GM19455 (cell line): ENCODE measurements around the gene GAB1.

Experiments
- ATAC-seq: cut with Tn5 transposase; IDR thresholded peaks from one replicate; pipeline ENCODE4 v1.9.1; 2021; ENCODE audit not compliant: unreplicated experiment

The GAB1 gene

GRCh38 chr4:143407888-143408287 lies 71.2 kb downstream of the GAB1 start:
- ATAC-seq: no peak

DNA sequence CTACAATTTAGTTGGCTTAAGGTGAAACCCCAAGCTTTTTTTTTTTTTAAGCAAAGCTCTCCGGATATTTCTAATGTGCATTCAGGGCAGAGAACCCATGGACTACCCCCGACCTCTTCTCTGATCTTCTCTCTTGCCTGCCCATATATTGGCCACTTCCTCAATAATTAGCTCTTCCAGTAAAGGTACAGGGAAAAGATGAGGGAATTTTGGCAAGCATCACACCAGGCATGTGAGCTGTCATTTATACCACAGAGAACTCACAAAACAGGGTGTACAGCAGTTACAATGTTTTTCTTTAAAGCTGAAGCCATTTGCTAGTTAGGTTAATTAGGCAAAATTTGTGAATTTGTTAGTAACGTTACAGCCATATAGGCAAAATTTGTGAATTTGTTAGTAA lies 73.3 kb downstream of the GAB1 start:
- ATAC-seq: no peak

DNA sequence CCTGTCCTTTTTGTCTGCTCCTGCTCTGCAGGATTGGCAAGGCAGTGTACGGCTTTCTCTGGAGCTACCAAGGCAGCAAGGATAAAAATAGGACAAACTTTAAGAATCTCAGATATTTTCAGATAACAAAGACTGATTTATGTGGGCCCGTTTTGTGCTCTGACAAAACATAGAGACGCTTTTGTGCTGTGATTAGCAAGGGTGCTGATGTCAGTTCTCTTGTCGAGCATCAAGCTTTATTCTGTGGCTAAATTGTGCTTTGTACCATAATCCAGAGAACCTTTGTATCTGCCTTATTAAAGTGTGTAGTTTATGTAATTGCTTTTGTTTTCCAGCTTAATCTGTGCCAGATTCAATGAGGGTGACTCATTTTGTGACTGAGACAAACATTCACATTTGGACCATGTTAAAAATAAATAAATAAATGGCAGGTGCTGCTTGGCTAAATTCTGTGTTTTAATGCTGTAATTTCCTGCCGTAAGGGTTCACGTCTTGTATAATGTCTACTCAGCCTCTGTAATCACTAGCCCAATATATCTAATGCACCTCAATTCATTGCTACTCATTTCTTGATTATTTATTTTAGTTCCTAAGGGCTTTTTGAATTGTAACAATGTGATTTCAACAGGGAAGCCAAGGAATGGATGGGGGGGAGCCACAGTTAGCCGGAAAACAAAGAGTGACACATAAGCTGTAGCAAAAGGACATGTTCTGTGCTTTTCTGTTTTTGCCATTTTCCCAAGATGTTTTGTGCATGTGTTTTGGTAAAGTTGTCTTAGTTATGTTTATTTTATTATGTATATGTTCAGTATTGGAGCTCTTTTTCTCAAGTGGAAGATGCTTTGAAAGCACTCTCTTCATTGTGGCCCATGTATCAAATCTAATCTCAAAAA lies 75.1 kb downstream of the GAB1 start:
- ATAC-seq: no peak

GRCh38 chr4:143412420-143412758 lies 75.7 kb downstream of the GAB1 start:
- no peak for ATAC-seq

- peak; percentile 80 for ATAC-seq
Measured at GRCh38 chr4:143417679-143418403, 81.2 kb downstream of the GAB1 start.

DNA sequence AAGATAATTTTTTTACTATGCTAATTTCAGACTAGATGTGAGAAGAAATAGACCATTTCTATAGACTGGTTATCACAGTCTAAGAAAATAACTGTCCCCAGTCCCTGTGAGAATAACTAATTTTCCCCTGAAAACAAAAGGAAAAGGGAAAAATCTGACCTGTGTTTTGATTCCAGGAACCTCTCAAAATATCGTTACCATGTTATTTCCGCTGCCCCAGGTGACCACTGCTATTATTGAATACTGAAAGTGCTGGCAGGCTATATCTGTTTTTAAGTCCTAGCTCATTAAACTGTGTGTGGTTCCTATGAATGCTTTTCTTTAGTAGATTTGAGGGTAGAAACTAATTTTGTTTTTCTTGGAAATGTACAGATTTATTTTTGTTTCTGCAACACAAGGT lies 83.6 kb downstream of the GAB1 start:
- no peak for ATAC-seq

DNA sequence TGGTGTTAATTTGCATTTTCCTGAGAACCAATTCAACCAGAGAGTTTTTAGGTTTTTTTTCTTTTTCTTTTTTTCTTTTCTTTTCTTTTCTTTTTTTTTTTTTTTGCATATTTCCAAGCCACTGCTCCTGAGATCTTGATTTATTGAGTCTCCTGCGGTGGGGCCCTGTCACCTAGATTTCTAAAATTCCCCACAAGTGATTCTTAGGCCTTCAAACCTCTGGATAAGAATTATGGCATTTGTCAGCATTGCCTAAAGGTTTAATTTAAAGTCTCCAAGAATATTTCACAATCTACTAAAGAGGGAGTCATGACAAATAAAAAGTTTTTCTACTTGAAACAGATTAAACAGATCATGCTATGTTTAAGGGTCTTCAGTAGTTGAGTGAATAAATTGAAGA lies 84.9 kb downstream of the GAB1 start:
- no peak for ATAC-seq

- ATAC-seq: no peak
Measured at GRCh38 chr4:143424276-143424675, 87.6 kb downstream of the GAB1 start.

DNA sequence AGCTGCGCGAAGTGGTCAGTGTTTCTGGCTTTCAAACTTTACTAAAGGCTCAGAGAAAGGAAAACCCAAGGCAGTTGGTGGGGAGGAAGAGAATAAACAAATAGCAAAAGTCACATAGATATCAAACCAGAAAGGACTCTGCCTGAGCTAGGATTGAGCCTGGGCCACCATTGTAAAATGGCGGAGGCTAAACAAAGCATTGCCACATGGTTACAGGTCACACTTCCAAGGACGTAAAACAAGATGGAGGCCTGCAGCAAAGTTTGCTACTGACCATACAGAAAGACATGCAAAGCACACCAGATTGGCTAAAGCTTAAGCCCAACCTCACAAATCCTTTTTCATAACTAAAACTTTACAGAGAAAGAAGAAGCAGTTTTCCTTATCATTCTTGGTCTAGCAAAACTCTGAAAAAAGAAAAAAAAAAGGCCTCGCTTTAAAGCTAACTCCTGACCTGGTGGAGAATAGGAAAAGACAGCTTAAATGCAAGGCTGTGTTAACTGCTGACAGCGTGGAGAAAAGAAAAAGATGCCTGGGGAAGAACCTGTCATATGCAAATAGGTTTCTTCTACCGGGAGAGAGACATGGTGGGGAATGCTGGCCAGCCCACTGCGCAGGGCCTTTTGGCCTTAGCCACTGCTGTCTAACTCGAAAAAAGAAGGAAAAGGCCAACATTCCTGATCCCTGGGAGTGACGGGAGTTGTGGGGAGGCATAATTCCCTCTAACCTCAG lies 95.0 kb downstream of the GAB1 start:
- ATAC-seq: no peak

GRCh38 chr4:143432258-143432591 lies 95.5 kb downstream of the GAB1 start:
- ATAC-seq: no peak

DNA sequence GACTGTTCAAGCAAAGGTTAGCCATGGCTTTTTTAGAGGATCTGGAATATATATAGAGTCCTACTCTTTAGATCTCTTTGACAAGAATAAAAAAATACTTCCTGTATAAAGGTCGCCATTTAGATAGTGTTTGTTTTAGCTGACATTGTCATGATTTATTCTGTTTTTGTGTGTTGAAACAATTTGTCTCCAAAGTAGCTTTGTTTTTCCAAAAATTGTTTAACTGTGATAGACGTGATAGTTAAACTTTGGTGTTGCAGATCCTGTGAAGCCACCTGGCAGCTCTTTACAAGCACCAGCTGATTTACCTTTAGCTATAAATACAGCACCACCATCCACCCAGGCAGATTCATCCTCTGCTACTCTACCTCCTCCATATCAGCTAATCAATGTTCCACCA lies 96.6 kb downstream of the GAB1 start:
- ATAC-seq: no peak

- no peak for ATAC-seq
Measured at GRCh38 chr4:143435955-143436354, 99.3 kb downstream of the GAB1 start.

DNA sequence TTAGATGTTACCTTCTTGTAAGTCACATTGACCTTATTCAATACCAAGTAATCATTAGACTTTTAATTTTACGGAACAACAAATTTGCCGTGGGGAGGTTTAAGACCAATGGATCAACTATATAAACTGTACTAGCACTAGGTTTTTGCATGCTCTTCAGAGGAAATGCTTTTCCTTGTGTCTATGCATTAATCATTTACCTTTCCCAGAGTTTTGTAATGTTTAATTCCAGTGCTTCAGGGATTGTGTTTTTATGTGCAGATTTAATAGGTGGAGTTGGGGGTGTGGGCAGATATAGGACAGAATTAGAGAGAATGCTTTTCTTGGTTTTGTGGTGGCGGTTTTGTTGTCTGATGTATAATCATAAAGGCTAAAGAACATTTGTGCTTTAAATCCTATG lies 100.8 kb downstream of the GAB1 start:
- ATAC-seq: no peak

- no peak for ATAC-seq
Measured at GRCh38 chr4:143437937-143438336, 101.3 kb downstream of the GAB1 start.

DNA sequence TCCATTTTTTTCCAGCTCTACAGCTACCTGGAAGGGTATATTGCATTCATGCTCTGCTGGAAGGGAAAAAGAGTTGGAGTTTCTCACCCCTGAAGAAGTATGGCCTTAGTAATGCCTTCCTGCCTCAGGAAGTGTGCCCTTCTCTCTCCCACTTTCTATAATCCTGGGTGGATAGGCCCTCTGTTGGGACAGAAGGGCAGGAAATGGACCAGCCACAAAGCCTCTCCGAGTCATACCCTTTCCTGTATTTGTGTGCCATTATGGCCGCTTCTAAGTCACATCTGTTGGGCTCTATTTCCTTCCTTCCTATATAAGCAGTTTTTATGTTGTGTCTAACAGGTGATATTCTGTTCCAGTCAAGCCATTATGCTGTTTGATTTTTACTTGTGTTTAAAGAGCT lies 102.0 kb downstream of the GAB1 start:
- no peak for ATAC-seq

DNA sequence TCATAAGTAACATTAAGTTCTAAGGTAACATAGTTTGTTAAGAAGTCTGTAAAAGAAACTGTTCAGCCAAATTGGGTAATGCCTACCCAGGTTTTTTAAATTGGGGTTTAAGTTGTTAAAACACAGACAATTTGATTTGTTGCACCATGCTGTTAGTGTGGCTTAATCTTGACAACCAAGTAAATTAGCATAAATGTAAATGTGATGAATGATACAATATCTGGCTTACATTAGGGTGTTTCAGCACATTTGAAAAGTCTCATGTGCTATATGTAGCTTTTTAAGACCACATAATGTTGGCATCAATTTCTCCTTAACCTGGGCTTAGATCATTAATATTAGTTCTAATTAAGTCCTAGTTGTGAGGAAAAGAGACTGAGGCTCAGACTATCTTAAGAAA lies 104.4 kb downstream of the GAB1 start:
- no peak for ATAC-seq

GRCh38 chr4:143441678-143442077 lies 105.0 kb downstream of the GAB1 start:
- ATAC-seq: no peak

DNA sequence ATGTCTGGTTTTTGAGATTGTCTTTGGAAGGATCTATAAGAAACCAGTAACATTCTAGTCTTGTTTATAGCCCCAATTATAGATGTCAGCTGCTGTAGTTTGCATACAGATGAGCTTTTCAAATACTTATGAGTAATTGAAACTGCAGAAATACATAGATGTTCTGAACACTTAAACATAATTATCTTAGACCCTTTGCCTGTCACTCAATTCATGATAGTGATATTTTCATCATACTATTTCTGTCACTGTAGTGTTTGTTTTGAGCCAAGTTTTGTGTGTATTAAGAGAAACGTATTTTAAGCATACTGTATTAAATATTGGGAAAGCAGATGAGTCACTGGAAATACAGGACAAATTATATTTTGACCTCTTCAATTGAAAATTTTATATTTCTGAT lies 107.1 kb downstream of the GAB1 start:
- ATAC-seq: no peak

DNA sequence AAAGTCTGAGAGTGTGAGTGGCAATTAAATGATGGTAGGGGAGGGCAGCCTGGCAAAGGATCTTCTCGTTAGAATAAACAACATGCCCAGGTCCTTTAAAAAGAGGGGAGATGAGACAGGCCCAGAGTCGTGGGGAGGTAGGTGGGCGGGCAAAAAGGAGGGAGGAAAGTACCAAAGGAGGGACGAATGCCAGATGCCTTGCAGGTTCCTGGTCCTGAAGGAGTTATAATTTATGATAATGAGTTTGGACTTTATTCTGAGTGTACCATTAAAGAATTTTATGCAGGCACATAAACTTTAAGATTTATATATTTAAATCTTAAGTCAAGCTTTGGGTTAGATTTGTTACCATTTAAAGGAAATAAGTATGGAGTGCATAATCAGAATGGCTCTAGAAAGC lies 114.5 kb downstream of the GAB1 start:
- ATAC-seq: no peak

DNA sequence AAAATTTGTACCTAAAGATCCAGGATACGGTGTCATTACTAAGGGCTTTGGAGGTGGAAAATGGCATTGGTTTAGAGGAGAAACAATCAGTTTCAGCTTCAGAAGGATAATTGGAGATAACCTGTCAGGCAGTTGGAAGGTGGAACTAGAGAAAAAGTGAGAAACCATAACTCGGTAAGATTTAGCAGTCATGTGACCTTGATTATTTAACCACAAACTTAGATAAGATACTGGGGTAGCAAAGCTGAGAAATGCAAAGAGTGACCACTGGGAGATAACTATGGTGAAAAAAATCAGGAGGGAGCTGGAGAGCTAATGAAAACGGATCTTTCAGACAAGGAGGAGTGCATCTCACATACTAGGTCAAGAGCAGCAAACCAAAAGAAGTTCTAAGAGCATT lies 118.5 kb downstream of the GAB1 start:
- no peak for ATAC-seq

DNA sequence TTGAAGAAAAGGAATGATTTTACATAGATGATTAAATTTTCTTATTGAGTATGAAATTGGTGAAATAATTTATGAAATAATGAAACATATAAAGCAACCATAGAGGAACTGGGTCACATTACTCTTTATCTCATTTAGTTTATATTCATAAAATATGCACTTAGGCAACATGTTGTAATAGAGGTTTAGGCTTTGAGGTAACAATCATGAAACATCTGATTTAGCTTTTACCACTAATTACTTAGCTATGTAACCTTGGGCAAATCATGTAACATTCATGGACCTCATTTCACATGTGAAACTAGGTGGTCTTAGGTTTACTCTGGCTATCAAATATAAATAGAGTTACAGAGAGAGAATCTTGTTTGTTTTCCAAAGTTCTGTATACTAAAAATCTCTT lies 122.3 kb downstream of the GAB1 start:
- ATAC-seq: no peak
